NT2/D1 (cell line): Measurements from ENCODE around the gene DLG2.

Source experiments
- YY1 ChIP-seq: IDR thresholded peaks from 2 replicates; pipeline ENCODE4 v1.6.1; 2011; ENCODE audit not compliant: insufficient read length, insufficient read depth
- ZNF274 ChIP-seq: IDR thresholded peaks from 2 replicates; pipeline ENCODE4 v1.6.1; 2011; ENCODE audit warnings: mild to moderate bottlenecking, low read depth, low read length

DNA sequence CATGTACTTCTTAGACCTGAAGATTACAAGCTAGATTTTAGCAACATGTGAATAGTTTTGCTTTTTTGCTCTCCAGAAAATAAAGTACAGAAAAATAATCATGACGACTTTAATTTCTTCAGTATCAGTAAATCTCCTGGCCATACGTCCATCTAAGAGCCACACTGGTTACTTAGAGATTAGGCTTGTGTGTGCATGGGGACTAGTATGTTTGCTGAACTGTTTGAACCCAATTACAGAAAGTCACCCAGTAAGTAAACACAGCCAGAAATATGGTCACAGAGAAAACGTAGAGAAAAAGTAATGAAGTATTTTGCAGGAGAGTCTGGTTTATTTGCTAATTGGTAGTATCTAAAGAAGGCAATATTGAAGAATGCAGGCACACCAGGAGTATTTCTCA, 1287.3 kb downstream of the DLG2 start:
- TF ChIP-seq ZNF274 (no peak), YY1 (no peak)
